K562 (cell line): ENCODE measurements around the gene ICAM1. TPM values are rescaled to one million over a fixed set of nuclear protein-coding genes. Genes with fewer than 3 reads are reported as not detected.

Experiments
- E2F3 ChIP-seq: fragments of 250-450 bp; sonication (Bioruptor Pico); IDR thresholded peaks from 2 replicates; pipeline ENCODE4 v1.4.0; 2020; ENCODE audit warnings: mild to moderate bottlenecking
- ELK1 ChIP-seq: sonication (generic); formaldehyde crosslinking; IDR thresholded peaks from 2 replicates; pipeline ENCODE4 v1.8.1; 2022; ENCODE audit warnings: missing genetic modification reagents
- FOXJ2 ChIP-seq: fragments of 200-800 bp; sonication (Bioruptor generic); IDR thresholded peaks from 2 replicates; pipeline ENCODE4 v1.6.1; 2016; ENCODE audit warnings: missing genetic modification characterization, missing compliant biosample characterization
- GABPA ChIP-seq: fragments of 200-800 bp; sonication (Bioruptor generic); conservative IDR thresholded peaks from 2 replicates; pipeline ENCODE4 v1.6.1; 2016; ENCODE audit warnings: low read depth, missing genetic modification characterization, missing compliant biosample characterization
- GTF2E2 ChIP-seq: fragments of 200-800 bp; sonication (Bioruptor generic); IDR thresholded peaks from 2 replicates; pipeline ENCODE4 v1.6.1; 2016; ENCODE audit warnings: missing genetic modification characterization, missing compliant biosample characterization
- HMG20A ChIP-seq: fragments of 450-650 bp; formaldehyde crosslinking; conservative IDR thresholded peaks from 2 replicates; pipeline ENCODE4 v1.4.0; 2020; ENCODE audit warnings: mild to moderate bottlenecking, mixed read lengths
- KDM4B ChIP-seq, 2 experiments: fragments of 450-650 bp in 1 of 2; sonication (generic) in 1 of 2; IDR thresholded peaks; 2 replicates each; pipeline ENCODE4 v1.6.1; 2016 to 2017; ENCODE audit warnings: borderline replicate concordance in 2 of 2, antibody characterized with exemption in 1 of 2, low read depth in 1 of 2, mild to moderate bottlenecking in 1 of 2
- KLF6 ChIP-seq: fragments of 250-450 bp; sonication (Bioruptor Pico); IDR thresholded peaks from 2 replicates; pipeline ENCODE4 v1.4.0; 2020; ENCODE audit warnings: mild to moderate bottlenecking, moderate library complexity, borderline replicate concordance
- MAFK ChIP-seq: IDR thresholded peaks from 2 replicates; pipeline ENCODE4 v1.6.1; 2011; ENCODE audit warnings: low read length, improper control_type of control experiment
- NCOA6 ChIP-seq: fragments of 450-650 bp; IDR thresholded peaks from 2 replicates; pipeline ENCODE4 v1.6.1; 2017; ENCODE audit warnings: mild to moderate bottlenecking
- NELFE ChIP-seq: IDR thresholded peaks from 2 replicates; pipeline ENCODE4 v1.6.1; 2011; ENCODE audit warnings: mild to moderate bottlenecking; ENCODE audit not compliant: insufficient read depth, insufficient read length
- PHB2 ChIP-seq: fragments of 450-650 bp; IDR thresholded peaks from 2 replicates; pipeline ENCODE4 v1.6.1; 2017; ENCODE audit warnings: low read depth
- POLR2B ChIP-seq: fragments of 450-650 bp; IDR thresholded peaks from 2 replicates; pipeline ENCODE4 v1.6.1; 2018; ENCODE audit warnings: low read depth; ENCODE audit not compliant: partially characterized antibody
- SMC3 ChIP-seq: conservative IDR thresholded peaks from 2 replicates; pipeline ENCODE4 v1.6.1; 2011; ENCODE audit warnings: low read depth, low read length, improper control_type of control experiment; ENCODE audit not compliant: insufficient read depth
- SOX6 ChIP-seq: fragments of 450-650 bp; IDR thresholded peaks from 2 replicates; pipeline ENCODE4 v1.6.1; 2014; ENCODE audit warnings: mild to moderate bottlenecking
- STAT5A ChIP-seq: IDR thresholded peaks from 2 replicates; pipeline ENCODE4 v1.6.1; 2012; ENCODE audit warnings: low read length, inconsistent platforms, borderline replicate concordance
- TARDBP ChIP-seq: fragments of 450-650 bp; IDR thresholded peaks from 2 replicates; pipeline ENCODE4 v1.6.1; 2016
- TEAD1 ChIP-seq, 2 experiments: fragments of 450-650 bp in 1 of 2; sonication (generic) in 1 of 2; formaldehyde crosslinking; IDR thresholded peaks; 2 replicates each; pipeline versions ENCODE4 v1.4.0 to v1.8.0; 2020 to 2022; ENCODE audit warnings: mild to moderate bottlenecking in 2 of 2, missing genetic modification reagents in 1 of 2
- VEZF1 ChIP-seq: fragments of 200-800 bp; sonication (Bioruptor generic); IDR thresholded peaks from 2 replicates; pipeline ENCODE4 v1.6.1; 2017; ENCODE audit warnings: missing genetic modification characterization, missing compliant biosample characterization
- ZNF780A ChIP-seq: fragments of 250-450 bp; sonication (Bioruptor Pico); IDR thresholded peaks from 2 replicates; pipeline ENCODE4 v1.5.0; 2021; ENCODE audit warnings: mild to moderate bottlenecking
- polyA plus RNA-seq, 8 experiments: library from polyadenylated mRNA; depleted of rRNA in 4 of 8; stranded (reverse) in 5 of 8; unstranded in 3 of 8; fragments of >200 nt; fragmentation: Nextera tagmentation in 2 of 8; fragmentation: Illumina TruSeq in 1 of 8; extraction: Ambion mirVana in 2 of 8; extraction: Trizol in 1 of 8; gene quantifications; 2 replicates each; pipeline versions ENCODE4 v1.2.1 to v1.2.3, GENCODE V29; 2011 to 2014; ENCODE audit warnings: inconsistent platforms in 1 of 8, missing spikeins in 1 of 8
- total RNA-seq, 7 experiments: library from RNA; depleted of rRNA in 6 of 7; stranded (reverse); fragments of >200 nt in 6 of 7; fragmentation: Illumina TruSeq in 2 of 7; extraction: Trizol in 2 of 7; gene quantifications; 2 replicates each; pipeline versions ENCODE4 v1.2.1 to v1.2.3, GENCODE V29; 2011 to 2021; ENCODE audit warnings: low replicate concordance in 1 of 7
- TF ChIP-seq, protein P1 (sequence below): fragments of 450-650 bp; conservative IDR thresholded peaks from 2 replicates; pipeline ENCODE4 v1.6.1; 2016; ENCODE audit warnings: missing genetic modification characterization, low read depth, mild to moderate bottlenecking, missing compliant biosample characterization, moderate library complexity
- TF ChIP-seq, protein P2 (sequence below): fragments of 450-650 bp; formaldehyde crosslinking; IDR thresholded peaks from 2 replicates; pipeline ENCODE4 v1.4.0; 2020; ENCODE audit warnings: mild to moderate bottlenecking, moderate library complexity

The ICAM1 gene
- total and polyA plus RNA-seq, 9 of the 15 experiments (the other 6 are each of a cell fraction or from before 2014, with no cell fraction given): 2.3 to 24.4 (median 13.4) TPM

DNA sequence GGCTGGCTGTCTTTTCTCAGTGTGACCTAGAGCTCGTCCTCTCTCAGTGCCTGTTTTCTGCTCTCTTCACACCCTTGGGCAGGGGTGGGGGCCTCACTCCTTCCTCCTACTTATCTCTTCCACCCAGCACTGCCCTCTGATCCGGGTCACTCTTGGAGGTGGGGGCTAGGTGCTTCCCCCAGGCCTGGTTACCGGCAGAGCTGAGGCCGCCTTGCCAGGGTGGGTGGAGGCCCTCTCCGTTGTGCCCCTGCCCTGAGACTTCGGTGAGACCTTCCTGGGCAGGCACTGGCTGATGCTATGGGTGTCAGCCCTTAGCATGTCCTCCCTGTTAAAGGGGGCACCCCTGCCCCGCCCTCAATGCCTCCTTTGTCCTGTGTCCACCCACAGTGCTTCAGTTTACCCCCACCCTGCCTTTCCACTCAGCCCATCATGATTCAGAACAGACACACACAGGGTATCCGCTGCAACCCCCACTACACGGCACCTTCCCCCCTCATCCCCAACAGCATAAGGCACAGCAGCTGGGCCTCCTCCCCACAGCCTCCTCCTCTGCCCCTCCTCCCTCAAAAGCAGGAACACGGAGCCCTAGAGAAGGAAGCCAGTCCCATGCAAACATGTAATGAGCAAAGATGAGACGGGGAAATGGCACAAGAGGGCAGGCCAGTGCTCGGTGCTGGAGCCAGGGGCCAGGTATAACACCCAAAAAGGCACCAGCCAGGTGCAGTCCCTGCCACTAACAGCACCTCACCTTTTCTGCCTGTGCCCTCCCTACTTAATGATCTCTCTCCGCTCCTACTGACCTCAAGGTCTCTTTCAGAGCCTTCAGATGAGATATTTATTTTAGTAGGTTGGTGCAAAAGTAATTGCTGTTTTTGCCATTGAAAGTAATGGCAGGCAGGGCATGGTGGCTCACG, 28.9 kb downstream of the ICAM1 start (continued):
- no peak; a peak in 2 of 4 replicates for TF ChIP-seq KDM4B (IDR thresholded peaks at IDR 0.05; ENCODE audit: borderline replicate concordance in 2 of 2, low read depth in 1 of 2)
- TF ChIP-seq HMG20A (CRISPR knock-in tag): no peak
- TF ChIP-seq NCOA6: no peak
- peak; percentile 67; the same call in 1 of the 2 replicates for TF ChIP-seq STAT5A
- no peak for TF ChIP-seq KLF6 (CRISPR knock-in tag)
- TF ChIP-seq, protein P1, sequence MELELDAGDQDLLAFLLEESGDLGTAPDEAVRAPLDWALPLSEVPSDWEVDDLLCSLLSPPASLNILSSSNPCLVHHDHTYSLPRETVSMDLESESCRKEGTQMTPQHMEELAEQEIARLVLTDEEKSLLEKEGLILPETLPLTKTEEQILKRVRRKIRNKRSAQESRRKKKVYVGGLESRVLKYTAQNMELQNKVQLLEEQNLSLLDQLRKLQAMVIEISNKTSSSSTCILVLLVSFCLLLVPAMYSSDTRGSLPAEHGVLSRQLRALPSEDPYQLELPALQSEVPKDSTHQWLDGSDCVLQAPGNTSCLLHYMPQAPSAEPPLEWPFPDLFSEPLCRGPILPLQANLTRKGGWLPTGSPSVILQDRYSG (tag): no peak
- TF ChIP-seq MAFK: no peak
- TF ChIP-seq NELFE: no peak
- no peak for TF ChIP-seq E2F3 (CRISPR knock-in tag)
- no peak; the same call in 1 of the 2 replicates for TF ChIP-seq TARDBP
- 0 out of 2 replicates have a peak, but pooled peaks have one; percentile 53 for TF ChIP-seq ELK1 (CRISPR knock-in tag)
- no peak for TF ChIP-seq FOXJ2 (tag)
- peak; percentile 71 for TF ChIP-seq PHB2
- peak; percentile 69 for TF ChIP-seq SOX6
- TF ChIP-seq ZNF780A (CRISPR knock-in tag): no peak
- TF ChIP-seq, protein P2, sequence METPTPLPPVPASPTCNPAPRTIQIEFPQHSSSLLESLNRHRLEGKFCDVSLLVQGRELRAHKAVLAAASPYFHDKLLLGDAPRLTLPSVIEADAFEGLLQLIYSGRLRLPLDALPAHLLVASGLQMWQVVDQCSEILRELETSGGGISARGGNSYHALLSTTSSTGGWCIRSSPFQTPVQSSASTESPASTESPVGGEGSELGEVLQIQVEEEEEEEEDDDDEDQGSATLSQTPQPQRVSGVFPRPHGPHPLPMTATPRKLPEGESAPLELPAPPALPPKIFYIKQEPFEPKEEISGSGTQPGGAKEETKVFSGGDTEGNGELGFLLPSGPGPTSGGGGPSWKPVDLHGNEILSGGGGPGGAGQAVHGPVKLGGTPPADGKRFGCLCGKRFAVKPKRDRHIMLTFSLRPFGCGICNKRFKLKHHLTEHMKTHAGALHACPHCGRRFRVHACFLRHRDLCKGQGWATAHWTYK (CRISPR knock-in tag): no peak
- TF ChIP-seq POLR2B: no peak
- no peak for TF ChIP-seq GTF2E2 (tag)
- TF ChIP-seq SMC3: no peak
- peak; percentile 64 for TF ChIP-seq GABPA (tag)
- peak; percentile 96 for TF ChIP-seq VEZF1 (CRISPR knock-in tag)
- TF ChIP-seq TEAD1 (CRISPR knock-in tag; IDR thresholded peaks at IDR 0.05): 0 out of 4 replicates have a peak, but pooled peaks of 1 of the 2 experiments have one; percentile 52
